Thyroid gland (tissue), 4 donors: ENCODE data around the gene ZNF770. TPM values are rescaled to one million over a fixed set of nuclear protein-coding genes. Genes with fewer than 3 reads are reported as not detected.
"Not testable (repeated sequence)": the region's sequence is repeated elsewhere in the genome, so short reads cannot be mapped to it uniquely, and the experiment has no call there.

Experiments
- DNase-seq, 2 donors: peaks; one replicate each; pipeline ENCODE4 v3.0.0-alpha.2; 2019
- H3K27ac ChIP-seq, 3 donors: fragments of 200-600 bp; sonication (generic); 1 replicate in 2 of 3; 2 replicates in 1 of 3; pipeline ENCODE4 v1.5.1; 2016 to 2019; ENCODE audit warnings: mild to moderate bottlenecking in 1 of 3, moderate library complexity in 1 of 3
- H3K27me3 ChIP-seq: fragments of 200-600 bp; sonication (generic); one replicate; pipeline ENCODE4 v1.5.1; 2019
- H3K36me3 ChIP-seq, 2 donors: fragments of 200-600 bp; sonication (generic); one replicate each; pipeline ENCODE4 v1.5.1; 2016 to 2019
- H3K4me1 ChIP-seq, 2 donors: fragments of 200-600 bp; sonication (generic); one replicate each; pipeline ENCODE4 v1.5.1; 2017 to 2019
- H3K4me3 ChIP-seq, 3 donors: fragments of 200-600 bp; sonication (generic); replicated peaks in 1 of 3; 1 replicate in 2 of 3; 2 replicates in 1 of 3; pipeline ENCODE4 v1.5.1; 2016; ENCODE audit warnings: mild to moderate bottlenecking in 1 of 3
- H3K9me3 ChIP-seq: fragments of 200-600 bp; sonication (generic); one replicate; pipeline ENCODE4 v1.5.1; 2017
- POLR2A ChIP-seq, 2 donors: fragments of 450-650 bp; IDR thresholded peaks; one replicate each; pipeline ENCODE4 v1.6.1; 2017; ENCODE audit warnings: antibody characterized with exemption in 2 of 2, mild to moderate bottlenecking in 2 of 2, moderate library complexity in 1 of 2
- WGBS, 2 donors: methylation state at CpG; one replicate each; pipeline ENCODE4 v1.1.5; 2017; 5-methylcytosine and 5-hydroxymethylcytosine counted together
- intact Hi-C: fragments of 100-400 bp; cut with DNase I; formaldehyde crosslinking; loops from one replicate; pipeline ENCODE4 v1.15.1; 2023
- total RNA-seq, 4 donors: library from RNA; depleted of rRNA; stranded (reverse); fragments of >200 nt; gene quantifications; one replicate each; pipeline ENCODE4 v1.2.3, GENCODE V29; 2016
- TF ChIP-seq, protein P1 (sequence below), 6 experiments: fragments of 200-600 bp in 3 of 6; fragments of 450-650 bp in 3 of 6; sonication (generic) in 3 of 6; IDR thresholded peaks; one replicate each; pipeline ENCODE4 v1.5.1; 2016 to 2019; ENCODE audit warnings: antibody characterized with exemption in 6 of 6, mild to moderate bottlenecking in 2 of 6, inconsistent platforms in 1 of 6, moderate library complexity in 1 of 6

ZNF770 gene
- total RNA-seq, 4 donors from 2014 or later = 52.0 to 97.2 (median 74.4) TPM

GRCh38 chr15:34933432-34933975 lies 54.6 kb downstream of the ZNF770 start:
- no peak for DNase-seq
- Histone ChIP-seq H3K4me1 (no peaks in the 10 kb centered on the region), H3K9me3 (no peaks in the 10 kb centered on the region), H3K27me3 (no peaks in the 10 kb centered on the region), H3K4me3 (no peak overlapping the region), H3K27ac (no peak overlapping the region), H3K36me3 (peaks cover 44 to 51% of the 10 kb centered on the region in 2 donors)
- WGBS, 2 donors = 89 to 94% methylated on average over 3 of the region's 3 CpGs
- intact Hi-C loops = no loop called here
- no peak for TF ChIP-seq POLR2A (IDR thresholded peaks at IDR 0.05)
- TF ChIP-seq, protein P1, sequence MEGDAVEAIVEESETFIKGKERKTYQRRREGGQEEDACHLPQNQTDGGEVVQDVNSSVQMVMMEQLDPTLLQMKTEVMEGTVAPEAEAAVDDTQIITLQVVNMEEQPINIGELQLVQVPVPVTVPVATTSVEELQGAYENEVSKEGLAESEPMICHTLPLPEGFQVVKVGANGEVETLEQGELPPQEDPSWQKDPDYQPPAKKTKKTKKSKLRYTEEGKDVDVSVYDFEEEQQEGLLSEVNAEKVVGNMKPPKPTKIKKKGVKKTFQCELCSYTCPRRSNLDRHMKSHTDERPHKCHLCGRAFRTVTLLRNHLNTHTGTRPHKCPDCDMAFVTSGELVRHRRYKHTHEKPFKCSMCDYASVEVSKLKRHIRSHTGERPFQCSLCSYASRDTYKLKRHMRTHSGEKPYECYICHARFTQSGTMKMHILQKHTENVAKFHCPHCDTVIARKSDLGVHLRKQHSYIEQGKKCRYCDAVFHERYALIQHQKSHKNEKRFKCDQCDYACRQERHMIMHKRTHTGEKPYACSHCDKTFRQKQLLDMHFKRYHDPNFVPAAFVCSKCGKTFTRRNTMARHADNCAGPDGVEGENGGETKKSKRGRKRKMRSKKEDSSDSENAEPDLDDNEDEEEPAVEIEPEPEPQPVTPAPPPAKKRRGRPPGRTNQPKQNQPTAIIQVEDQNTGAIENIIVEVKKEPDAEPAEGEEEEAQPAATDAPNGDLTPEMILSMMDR (IDR thresholded peaks at IDR 0.05) = no peak

- 95% methylated on average over 6 of the region's 6 CpGs for WGBS, 2 donors
Measured at GRCh38 chr15:34928349-34928748, 59.7 kb downstream of the ZNF770 start.

More at GRCh38 chr15:34928349-34928748, 59.7 kb downstream of the ZNF770 start:
- H3K9me3 ChIP-seq, H3K27ac ChIP-seq, DNase-seq, H3K4me1 ChIP-seq, H3K27me3 ChIP-seq, intact Hi-C loops, H3K4me3 ChIP-seq: not testable (repeated sequence)
- peaks cover 41 to 49% of the 10 kb centered on the region in 2 donors for H3K36me3 ChIP-seq

Other genes starting within 250 kb of the ZNF770 start
- not detected for gene GJD2, start 233.3 kb downstream of the ZNF770 start, total RNA-seq
- 1 to 10 TPM in 3 of 4 donors, under 1 TPM in 1; 0.11 to 1.2 (median 1.1) TPM for gene ACTC1, start 192.7 kb downstream of the ZNF770 start, total RNA-seq
- 10 to 100 TPM; 27.9 to 40.3 (median 37.8) TPM for gene AQR, start 18.5 kb downstream of the ZNF770 start, total RNA-seq
- 1 to 10 TPM in 3 of 4 donors, under 1 TPM in 1; 0.81 to 3.2 (median 2.6) TPM for gene NANOGP8, start 97.0 kb upstream of the ZNF770 start, total RNA-seq